H1 (cell line): ENCODE data around the gene GNG4. TPM values are rescaled to one million over a fixed set of nuclear protein-coding genes. Genes with fewer than 3 reads are reported as not detected.

ENCODE experiments used
- CTCF ChIA-PET: fragments of 300-600 bp; sonication (Branson Sonifier 250); formaldehyde crosslinking; loops from one replicate; lab custom pipeline; 2021; ENCODE audit not compliant: partially characterized antibody; lab: Charles Lee
- POLR2A ChIA-PET: fragments of 300-600 bp; sonication (Branson Sonifier 250); formaldehyde crosslinking; loops from one replicate; lab custom pipeline; 2021; ENCODE audit warnings: inconsistent platforms; ENCODE audit not compliant: partially characterized antibody; lab: Charles Lee
- DNase-seq, 2 experiments: peaks; one replicate each; pipeline versions ENCODE4 v3.0.0 to v3.0.0-alpha.2; 2010 to 2022; ENCODE audit warnings: low spot score in 2 of 2, low read depth in 1 of 2, mixed read lengths in 1 of 2
- FAIRE-seq: peaks from 2 replicates; lab custom pipeline; 2011; peaks lifted over from hg19 to GRCh38; lab: Jason Lieb, UNC
- H2AFZ ChIP-seq: 2 replicates; pipeline ENCODE4 v1.8.1; 2012; ENCODE audit warnings: low read length, inconsistent platforms
- H2AK5ac ChIP-seq: 2 replicates; pipeline ENCODE4 v1.6.1; 2013; ENCODE audit warnings: low read depth, low read length
- H2BK120ac ChIP-seq: replicated peaks from 2 replicates; pipeline ENCODE3; 2013; ENCODE audit warnings: low read depth, low read length, inconsistent platforms
- H2BK12ac ChIP-seq: 2 replicates; pipeline ENCODE4 v1.6.1; 2013; ENCODE audit warnings: low read depth, low read length
- H2BK15ac ChIP-seq: 2 replicates; pipeline ENCODE4 v1.6.1; 2013; ENCODE audit warnings: low read length
- H2BK20ac ChIP-seq: 2 replicates; pipeline ENCODE4 v1.6.1; 2013; ENCODE audit warnings: low read length
- H2BK5ac ChIP-seq: 2 replicates; pipeline ENCODE4 v1.6.1; 2013; ENCODE audit warnings: low read depth, low read length
- H3K14ac ChIP-seq: 2 replicates; pipeline ENCODE4 v1.6.1; 2013; ENCODE audit warnings: inconsistent platforms; ENCODE audit not compliant: insufficient read length
- H3K18ac ChIP-seq: 2 replicates; pipeline ENCODE4 v1.6.1; 2013; ENCODE audit warnings: low read length; ENCODE audit errors: extremely low read depth
- H3K23ac ChIP-seq: 2 replicates; pipeline ENCODE4 v1.6.1; 2013; ENCODE audit warnings: inconsistent platforms; ENCODE audit not compliant: insufficient read length
- H3K23me2 ChIP-seq: 2 replicates; pipeline ENCODE4 v1.6.1; 2013; ENCODE audit warnings: low read depth, low read length
- H3K27ac ChIP-seq: 2 replicates; pipeline ENCODE4 v1.6.1; 2011; ENCODE audit warnings: low read depth, low read length, inconsistent platforms
- H3K27me3 ChIP-seq, 4 experiments: replicated peaks in 1 of 4; 1 replicate in 1 of 4; 2 replicates in 3 of 4; pipeline versions ENCODE4 v1.6.1 to v1.8.1; 2011 to 2013; ENCODE audit warnings: low read length in 3 of 4, mild to moderate bottlenecking in 3 of 4, inconsistent platforms in 2 of 4, mixed read lengths in 2 of 4, moderate library complexity in 1 of 4; ENCODE audit not compliant: control insufficient read depth in 3 of 4, insufficient read depth in 3 of 4; ENCODE audit errors: extremely low read depth in 1 of 4
- H3K36me3 ChIP-seq, 4 experiments: 2 replicates each; pipeline versions ENCODE4 v1.6.1 to v1.8.1; 2011 to 2013; ENCODE audit warnings: mild to moderate bottlenecking in 4 of 4, low read length in 3 of 4, moderate library complexity in 2 of 4, control low read depth in 1 of 4, inconsistent platforms in 1 of 4; ENCODE audit not compliant: insufficient read depth in 4 of 4, control insufficient read depth in 2 of 4
- H3K4ac ChIP-seq: replicated peaks from 2 replicates; pipeline ENCODE3; 2013; ENCODE audit warnings: low read length, low read depth, mixed read lengths, inconsistent platforms; ENCODE audit not compliant: insufficient read length
- H3K4me1 ChIP-seq, 4 experiments: replicated peaks in 1 of 4; 1 replicate in 1 of 4; 2 replicates in 3 of 4; pipeline versions ENCODE4 v1.6.1 to v1.8.1; 2011 to 2013; ENCODE audit warnings: low read length in 3 of 4, inconsistent platforms in 2 of 4, mixed read lengths in 1 of 4; ENCODE audit not compliant: insufficient read depth in 4 of 4, control insufficient read depth in 3 of 4
- H3K4me2 ChIP-seq, 2 experiments: 2 replicates each; pipeline versions ENCODE4 v1.6.1 to v1.8.1; 2011 to 2013; ENCODE audit warnings: low read depth in 2 of 2, low read length in 2 of 2, control low read depth in 1 of 2, inconsistent platforms in 1 of 2, mild to moderate bottlenecking in 1 of 2; ENCODE audit not compliant: insufficient read depth in 1 of 2
- H3K4me3 ChIP-seq, 4 experiments: fragments of 200-600, 300-600 bp in 1 of 4; sonication (generic), shearing (Covaris generic), sonication (Bioruptor Twin) in 1 of 4; 2 replicates each; pipeline versions ENCODE4 v1.5.1 to v1.8.1; 2011 to 2016; ENCODE audit warnings: low read length in 4 of 4, low read depth in 3 of 4, control low read depth in 2 of 4, inconsistent platforms in 2 of 4, mild to moderate bottlenecking in 2 of 4, mixed read lengths in 1 of 4, moderate library complexity in 1 of 4; ENCODE audit not compliant: insufficient read depth in 2 of 4; ENCODE audit errors: extremely low read depth in 1 of 4
- H3K56ac ChIP-seq: replicated peaks from 2 replicates; pipeline ENCODE3; 2013; ENCODE audit warnings: low read depth, mild to moderate bottlenecking, mixed read lengths, low read length, inconsistent platforms; ENCODE audit not compliant: insufficient read length
- H3K79me1 ChIP-seq: 2 replicates; pipeline ENCODE4 v1.6.1; 2013; ENCODE audit warnings: low read depth, low read length, control low read depth
- H3K79me2 ChIP-seq, 2 experiments: 2 replicates each; pipeline versions ENCODE4 v1.6.1 to v1.8.1; 2012 to 2013; ENCODE audit warnings: low read length in 2 of 2, mild to moderate bottlenecking in 2 of 2, inconsistent platforms in 1 of 2; ENCODE audit not compliant: insufficient read depth in 2 of 2, control insufficient read depth in 1 of 2
- H3K9ac ChIP-seq, 4 experiments: replicated peaks in 1 of 4; 1 replicate in 1 of 4; 2 replicates in 3 of 4; pipeline versions ENCODE4 v1.6.1 to v1.8.1; 2011 to 2013; ENCODE audit warnings: low read depth in 3 of 4, low read length in 3 of 4, control low read depth in 2 of 4, mild to moderate bottlenecking in 2 of 4, moderate library complexity in 2 of 4, inconsistent platforms in 1 of 4; ENCODE audit errors: extremely low read depth in 1 of 4
- H3K9me3 ChIP-seq, 2 experiments: 2 replicates each; pipeline versions ENCODE4 v1.6.1 to v1.8.1; 2012 to 2013; ENCODE audit warnings: mild to moderate bottlenecking in 2 of 2, moderate library complexity in 2 of 2, control low read depth in 1 of 2, inconsistent platforms in 1 of 2, low read depth in 1 of 2, low read length in 1 of 2, mixed read lengths in 1 of 2; ENCODE audit not compliant: insufficient read depth in 2 of 2
- H4K20me1 ChIP-seq, 2 experiments: replicated peaks in 1 of 2; 2 replicates each; pipeline versions ENCODE3 to v1.8.1; 2011 to 2013; ENCODE audit warnings: inconsistent platforms in 2 of 2, low read length in 2 of 2, mild to moderate bottlenecking in 1 of 2; ENCODE audit not compliant: insufficient read depth in 2 of 2, control insufficient read depth in 1 of 2
- H4K5ac ChIP-seq: 2 replicates; pipeline ENCODE4 v1.6.1; 2013; ENCODE audit warnings: low read length, low read depth, mixed read lengths, inconsistent platforms; ENCODE audit not compliant: insufficient read length
- H4K8ac ChIP-seq: 2 replicates; pipeline ENCODE4 v1.8.0; 2013; ENCODE audit warnings: mild to moderate bottlenecking, moderate library complexity, low read length, inconsistent platforms; ENCODE audit not compliant: insufficient read depth; ENCODE audit errors: extremely low read depth
- H4K91ac ChIP-seq: replicated peaks from 2 replicates; pipeline ENCODE3; 2013; ENCODE audit warnings: low read length, mixed read lengths, inconsistent platforms; ENCODE audit not compliant: insufficient read length
- ATF3 ChIP-seq: IDR thresholded peaks from 2 replicates; pipeline ENCODE4 v1.6.1; 2011; ENCODE audit warnings: low read depth, mild to moderate bottlenecking, low read length; ENCODE audit not compliant: insufficient read depth
- JUN ChIP-seq: IDR thresholded peaks from 2 replicates; pipeline ENCODE4 v1.6.1; 2011; ENCODE audit warnings: low read depth, mild to moderate bottlenecking, improper control_type of control experiment, low read length
- KDM4A ChIP-seq: IDR thresholded peaks from one replicate; pipeline ENCODE4 v1.7.1; 2012; ENCODE audit warnings: low read depth, mild to moderate bottlenecking, moderate library complexity, low read length, inconsistent platforms; ENCODE audit not compliant: severe bottlenecking
- KDM5A ChIP-seq: fragments of 200-600 bp; IDR thresholded peaks from 2 replicates; pipeline ENCODE4 v1.7.1; 2012; ENCODE audit warnings: mild to moderate bottlenecking, low read length, inconsistent platforms, mixed read lengths
- POLR2A ChIP-seq, 2 experiments: IDR thresholded peaks; 1 replicate in 1 of 2; 2 replicates in 1 of 2; pipeline ENCODE4 v1.6.1; 2011; ENCODE audit warnings: low read depth in 2 of 2, low read length in 2 of 2, mild to moderate bottlenecking in 2 of 2; ENCODE audit errors: control extremely low read depth in 1 of 2
- SIX5 ChIP-seq: IDR thresholded peaks from 2 replicates; pipeline ENCODE4 v1.6.1; 2011; ENCODE audit warnings: mild to moderate bottlenecking, low read depth, low read length
- WGBS, 2 experiments: shearing (Covaris generic) in 1 of 2; methylation state at CpG; one replicate each; pipeline versions ENCODE4 v1.1.6 to v1.1.7; 2013 to 2015; ENCODE audit warnings: low lambda C conversion rate in 2 of 2, mixed read lengths in 2 of 2, inconsistent platforms in 1 of 2, low coverage in 1 of 2, missing lambda C conversion rate in 1 of 2; ENCODE audit not compliant: insufficient replicate concordance in 2 of 2, insufficient coverage in 1 of 2, insufficient read length in 1 of 2; ENCODE audit errors: extremely low coverage in 1 of 2, missing lambda C conversion rate in 1 of 2; 5-methylcytosine and 5-hydroxymethylcytosine counted together
- polyA plus RNA-seq, 7 experiments: library from polyadenylated mRNA; depleted of rRNA in 3 of 7; stranded (reverse) in 5 of 7; unstranded in 2 of 7; fragments of >200 nt in 5 of 7; fragments of 200-250 nt in 2 of 7; gene quantifications; 1 replicate in 5 of 7; 2 replicates in 1 of 7; 4 replicates in 1 of 7; pipeline versions ENCODE4 v1.2.1 to v1.2.3, GENCODE V29; 2011 to 2013; ENCODE audit warnings: missing spikeins in 2 of 7, mixed read lengths in 2 of 7
- total RNA-seq: library from RNA; stranded (reverse); fragmentation: NEBNext Ultra II Directional; extraction: Animal tissue kit (Norgen Biotek cat#: 25700); gene quantifications from 2 replicates; pipeline ENCODE4 v1.2.1, GENCODE V29; 2021

The GNG4 gene
- total and polyA plus RNA-seq, 2 of the 8 experiments (the other 6 are each of a cell fraction or from before 2014, with no cell fraction given): 95.5 to 96.8 TPM

- Histone ChIP-seq H2BK20ac (peak overlapping the region; percentile 77), H4K5ac (no peak overlapping the region), H2BK5ac (peak overlapping the region; percentile 41), H3K9me3 (no peaks in the 10 kb centered on the region), H4K91ac (peak overlapping the region; percentile 87), H3K4me1 (peaks cover 18 to 47% (median 29%) of the 10 kb centered on the region in 4 experiments), H3K14ac (no peak overlapping the region), H3K4ac (no peak overlapping the region), H3K9ac (peak overlapping the region in 1 of 4 experiments; percentile 31; a peak in 1 of 7 replicates), H2BK15ac (peak overlapping the region; percentile 88; the same call in 1 of the 2 replicates), H2AFZ (no peak overlapping the region), H3K18ac (peak overlapping the region; percentile 72), H3K4me2 (peak overlapping the region; percentile 51 to 68), H3K36me3 (no peaks in the 10 kb centered on the region), H2BK12ac (peak overlapping the region; percentile 97), H4K20me1 (peaks cover 8 to 10% of the 10 kb centered on the region in 2 experiments), H3K79me2 (peaks cover 0 to 86% of the 10 kb centered on the region in 2 experiments; a peak in 3 of 4 replicates), H4K8ac (no peak overlapping the region), H3K27me3 (no peaks in the 10 kb centered on the region), H3K79me1 (no peaks in the 10 kb centered on the region; the same call in 1 of the 2 replicates), H2BK120ac (peak overlapping the region; percentile 91), H3K23me2 (no peaks in the 10 kb centered on the region), H3K56ac (no peak overlapping the region), H3K4me3 (no peak overlapping the region; a peak in 1 of 8 replicates), H3K27ac (peak overlapping the region; percentile 75; the same call in 1 of the 2 replicates), H3K23ac (no peak overlapping the region), H2AK5ac (0 out of 2 replicates have a peak overlapping the region, but pooled peaks have one; percentile 75)
- FAIRE-seq: no peak
- ChIA-PET CTCF (interaction anchor here (1.1 to 6.2 kb wide), 5 partner anchors 9 to 138 kb away, joined by 3 to 34 read pairs (median 4); no protein-coding TSS in a partner anchor), POLR2A (interaction anchor here (1.4 to 1.6 kb wide), 2 partner anchors 8 to 9 kb away, joined by 3 to 4 read pairs; no protein-coding TSS in a partner anchor)
- DNase-seq: no peak
- WGBS, 2 experiments: 42% methylated on average over 11 of the region's 11 CpGs; no CpG with 5 or more reads in 1 of the 2 experiments
- TF ChIP-seq KDM4A (no peak), JUN (no peak), POLR2A (IDR thresholded peaks at IDR 0.05; ENCODE audit: control extremely low read depth in 1 of 2, low read depth in 2 of 2, low read length in 2 of 2) (peak in 1 of 2 experiments; percentile 8; a peak in 1 of 3 replicates), ATF3 (no peak), SIX5 (no peak), KDM5A (no peak)
These were observed 6.6 kb downstream of the GNG4 start for GRCh38 chr1:235642943-235643371.
